Endothelial cell of umbilical vein (primary cell): ENCODE measurements around the gene SAPCD2.

ENCODE experiments used
- EZH2 ChIP-seq: IDR thresholded peaks from 2 replicates; pipeline ENCODE4 v1.6.1; 2012; ENCODE audit warnings: borderline replicate concordance, low read depth, mild to moderate bottlenecking, moderate library complexity, low read length, inconsistent platforms; ENCODE audit not compliant: severe bottlenecking
- JUN ChIP-seq: IDR thresholded peaks from 2 replicates; pipeline ENCODE4 v1.6.1; 2011; ENCODE audit warnings: borderline replicate concordance, low read depth; ENCODE audit not compliant: insufficient read length, insufficient read depth
- MYC ChIP-seq: IDR thresholded peaks from one replicate; pipeline ENCODE4 v1.6.1; 2011; ENCODE audit warnings: mild to moderate bottlenecking, low read depth, low read length
- POLR2A ChIP-seq: IDR thresholded peaks from 2 replicates; pipeline ENCODE4 v1.6.1; 2012; ENCODE audit warnings: low read depth, mild to moderate bottlenecking, control low read depth, low read length
- TF ChIP-seq, protein P1 (sequence below), 2 donors: IDR thresholded peaks; 1 replicate in 1 of 2; 2 replicates in 1 of 2; pipeline ENCODE4 v1.5.1; 2011; ENCODE audit warnings: low read length in 2 of 2, mild to moderate bottlenecking in 2 of 2, moderate library complexity in 2 of 2, control low read depth in 1 of 2, inconsistent platforms in 1 of 2, low read depth in 1 of 2; ENCODE audit not compliant: insufficient read depth in 1 of 2; ENCODE audit errors: extremely low read depth in 1 of 2
- TF ChIP-seq, protein P2 (sequence below): IDR thresholded peaks from 2 replicates; pipeline ENCODE4 v1.6.1; 2011; ENCODE audit not compliant: insufficient read depth, insufficient read length

DNA sequence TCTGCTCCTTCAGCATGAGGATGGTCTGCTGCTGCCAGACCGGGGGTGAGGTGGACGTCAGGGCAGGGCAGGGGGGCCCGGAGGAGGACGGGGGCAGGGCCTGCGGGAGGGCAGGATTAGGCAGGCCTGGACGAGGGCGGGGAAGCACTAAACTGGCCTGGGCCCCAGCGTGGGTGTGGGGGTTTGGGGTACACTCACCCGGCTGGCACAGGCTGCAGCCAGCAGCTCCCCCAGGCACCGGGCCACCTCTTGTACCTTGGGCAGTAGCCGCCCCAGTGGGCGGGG, 5.5 kb downstream of the SAPCD2 start:
- no peak for TF ChIP-seq JUN
- TF ChIP-seq, protein P1, sequence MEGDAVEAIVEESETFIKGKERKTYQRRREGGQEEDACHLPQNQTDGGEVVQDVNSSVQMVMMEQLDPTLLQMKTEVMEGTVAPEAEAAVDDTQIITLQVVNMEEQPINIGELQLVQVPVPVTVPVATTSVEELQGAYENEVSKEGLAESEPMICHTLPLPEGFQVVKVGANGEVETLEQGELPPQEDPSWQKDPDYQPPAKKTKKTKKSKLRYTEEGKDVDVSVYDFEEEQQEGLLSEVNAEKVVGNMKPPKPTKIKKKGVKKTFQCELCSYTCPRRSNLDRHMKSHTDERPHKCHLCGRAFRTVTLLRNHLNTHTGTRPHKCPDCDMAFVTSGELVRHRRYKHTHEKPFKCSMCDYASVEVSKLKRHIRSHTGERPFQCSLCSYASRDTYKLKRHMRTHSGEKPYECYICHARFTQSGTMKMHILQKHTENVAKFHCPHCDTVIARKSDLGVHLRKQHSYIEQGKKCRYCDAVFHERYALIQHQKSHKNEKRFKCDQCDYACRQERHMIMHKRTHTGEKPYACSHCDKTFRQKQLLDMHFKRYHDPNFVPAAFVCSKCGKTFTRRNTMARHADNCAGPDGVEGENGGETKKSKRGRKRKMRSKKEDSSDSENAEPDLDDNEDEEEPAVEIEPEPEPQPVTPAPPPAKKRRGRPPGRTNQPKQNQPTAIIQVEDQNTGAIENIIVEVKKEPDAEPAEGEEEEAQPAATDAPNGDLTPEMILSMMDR (IDR thresholded peaks at IDR 0.05; ENCODE audit: extremely low read depth in 1 of 2, insufficient read depth in 1 of 2, low read depth in 1 of 2, low read length in 2 of 2), result no peak
- TF ChIP-seq EZH2, result no peak
- no peak for TF ChIP-seq MYC
- TF ChIP-seq, protein P2, sequence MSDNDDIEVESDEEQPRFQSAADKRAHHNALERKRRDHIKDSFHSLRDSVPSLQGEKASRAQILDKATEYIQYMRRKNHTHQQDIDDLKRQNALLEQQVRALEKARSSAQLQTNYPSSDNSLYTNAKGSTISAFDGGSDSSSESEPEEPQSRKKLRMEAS, result no peak
- no peak for TF ChIP-seq POLR2A
